Measurements from ENCODE around the gene PCGF1. TPM values are rescaled to one million over a fixed set of nuclear protein-coding genes. Genes with fewer than 3 reads are reported as not detected.

Gene PCGF1
- total and polyA plus RNA-seq, 7 donors = 14.3 to 60.3 (median 25.6) TPM

DNA sequence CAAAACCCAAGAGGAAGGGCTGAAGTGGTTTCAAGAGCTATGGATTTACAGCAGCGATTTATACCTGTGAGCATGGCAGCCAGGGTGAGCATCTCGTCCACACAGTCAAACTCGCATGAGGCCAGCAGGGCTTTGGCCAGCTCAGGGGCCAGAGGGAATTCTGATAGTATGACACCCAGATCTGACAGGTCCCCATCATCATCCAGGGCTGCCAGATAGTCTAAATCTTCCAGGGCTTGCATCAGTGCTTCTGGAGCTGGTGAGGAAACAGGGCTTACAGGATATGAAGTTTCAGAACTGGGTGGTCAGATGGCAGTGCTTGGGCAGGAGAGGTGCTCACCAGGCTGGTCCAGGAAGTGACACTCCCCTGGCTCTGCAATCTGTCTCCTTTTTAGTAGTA is 15.0 kb upstream of the PCGF1 start:
- intact Hi-C loops (cut with DNase I) = no loop called here
- H3K36me3 ChIP-seq (ENCODE audit: insufficient read depth in 1 of 2, low read depth in 1 of 2) = peaks cover 8 to 23% of the 10 kb centered on the region in 2 donors
- whole genome bisulfite sequencing, 3 donors = 64 to 75% (median 72%) methylated on average over 3 of the region's 3 CpGs
- no peaks in the 10 kb centered on the region for H3K9me3 ChIP-seq
- DNase-seq (no peak), ATAC-seq (no peak)
- TF ChIP-seq, protein P1, sequence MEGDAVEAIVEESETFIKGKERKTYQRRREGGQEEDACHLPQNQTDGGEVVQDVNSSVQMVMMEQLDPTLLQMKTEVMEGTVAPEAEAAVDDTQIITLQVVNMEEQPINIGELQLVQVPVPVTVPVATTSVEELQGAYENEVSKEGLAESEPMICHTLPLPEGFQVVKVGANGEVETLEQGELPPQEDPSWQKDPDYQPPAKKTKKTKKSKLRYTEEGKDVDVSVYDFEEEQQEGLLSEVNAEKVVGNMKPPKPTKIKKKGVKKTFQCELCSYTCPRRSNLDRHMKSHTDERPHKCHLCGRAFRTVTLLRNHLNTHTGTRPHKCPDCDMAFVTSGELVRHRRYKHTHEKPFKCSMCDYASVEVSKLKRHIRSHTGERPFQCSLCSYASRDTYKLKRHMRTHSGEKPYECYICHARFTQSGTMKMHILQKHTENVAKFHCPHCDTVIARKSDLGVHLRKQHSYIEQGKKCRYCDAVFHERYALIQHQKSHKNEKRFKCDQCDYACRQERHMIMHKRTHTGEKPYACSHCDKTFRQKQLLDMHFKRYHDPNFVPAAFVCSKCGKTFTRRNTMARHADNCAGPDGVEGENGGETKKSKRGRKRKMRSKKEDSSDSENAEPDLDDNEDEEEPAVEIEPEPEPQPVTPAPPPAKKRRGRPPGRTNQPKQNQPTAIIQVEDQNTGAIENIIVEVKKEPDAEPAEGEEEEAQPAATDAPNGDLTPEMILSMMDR (IDR thresholded peaks at IDR 0.05) = no peak
- no peaks in the 10 kb centered on the region for H3K4me1 ChIP-seq
- H3K4me3 ChIP-seq = no peak overlapping the region
- H3K27me3 ChIP-seq (ENCODE audit: insufficient read depth in 3 of 3, low read length in 2 of 3) = peaks cover 0 to 31% (median 6%) of the 10 kb centered on the region in 3 donors
- no peak overlapping the region for H3K27ac ChIP-seq

DNA sequence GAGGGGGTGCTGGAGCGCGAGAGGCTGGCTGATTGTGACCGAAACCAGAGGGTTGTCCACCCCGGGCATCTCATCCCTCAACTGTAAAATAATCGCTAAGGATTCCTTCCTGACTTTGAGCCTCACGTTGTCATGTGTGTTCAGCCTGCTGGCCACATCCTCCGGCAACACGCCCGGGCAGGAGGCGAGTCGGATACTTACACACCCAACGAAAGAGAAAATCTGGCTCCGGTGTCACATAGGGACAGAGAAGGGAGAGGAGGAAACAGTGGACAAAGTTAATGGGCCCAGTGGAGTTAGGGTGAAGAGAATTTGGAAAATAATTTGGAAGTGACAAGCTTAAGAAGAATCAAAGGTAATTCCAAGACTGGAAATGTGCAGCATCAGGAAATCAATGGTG is 9.2 kb upstream of the PCGF1 start:
- Histone ChIP-seq H3K9me3 (no peaks in the 10 kb centered on the region), H3K4me3 (peak overlapping the region; percentile 65), H3K27ac (no peak overlapping the region), H3K4me1 (peaks cover 17% of the 10 kb centered on the region), H3K36me3 (ENCODE audit: insufficient read depth in 1 of 2, low read depth in 1 of 2) (no peaks in the 10 kb centered on the region), H3K27me3 (ENCODE audit: insufficient read depth in 3 of 3, low read length in 2 of 3) (peaks cover 0 to 90% (median 40%) of the 10 kb centered on the region in 3 donors)
- ATAC-seq (no peak), DNase-seq (no peak)
- intact Hi-C loops (cut with DNase I) = no loop called here
- TF ChIP-seq, protein P1 (IDR thresholded peaks at IDR 0.05) = no peak
- 55 to 67% (median 57%) methylated on average over 13 of the region's 13 CpGs for WGBS, 3 donors

DNA sequence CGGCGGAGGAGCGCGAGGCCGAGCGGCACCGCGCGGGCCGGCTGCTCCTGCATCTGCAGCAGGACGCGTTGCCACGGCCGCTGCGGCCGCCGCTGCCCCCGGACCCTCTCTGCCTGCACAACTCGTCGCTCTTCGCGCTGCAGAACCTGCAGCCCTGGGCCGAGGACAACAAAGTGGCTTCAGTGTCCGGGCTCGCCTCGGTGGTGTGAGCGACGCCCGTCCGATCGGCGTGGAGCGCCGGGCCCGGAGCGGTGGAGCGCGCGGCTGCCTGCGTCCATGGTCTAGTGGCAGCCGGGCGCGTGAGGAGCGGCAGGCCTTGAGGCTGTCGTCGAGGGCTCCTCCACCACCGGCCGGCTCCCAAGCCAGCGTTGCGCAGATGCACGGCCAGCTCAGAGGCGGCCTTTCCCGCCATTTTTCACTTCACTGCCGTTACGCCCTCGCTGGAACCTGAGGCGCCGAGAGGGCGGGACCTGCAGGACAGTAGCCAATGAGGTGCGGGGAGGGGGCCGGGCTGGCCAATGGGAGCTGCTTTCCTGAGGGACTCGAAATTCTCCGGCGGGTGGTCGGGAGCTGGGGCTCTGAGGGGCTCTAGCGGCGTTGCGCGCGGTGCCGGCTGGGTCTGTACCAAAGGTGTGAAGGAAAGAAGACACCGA is 8.6 kb upstream of the PCGF1 start:
- Histone ChIP-seq H3K27ac (no peak overlapping the region), H3K36me3 (ENCODE audit: insufficient read depth in 1 of 2, low read depth in 1 of 2) (no peaks in the 10 kb centered on the region), H3K27me3 (ENCODE audit: insufficient read depth in 3 of 3, low read length in 2 of 3) (peaks cover 0 to 95% (median 42%) of the 10 kb centered on the region in 3 donors), H3K4me1 (peaks cover 17% of the 10 kb centered on the region), H3K4me3 (peak overlapping the region; percentile 65), H3K9me3 (no peaks in the 10 kb centered on the region)
- ATAC-seq (peak; percentile 67 to 92 (median 88)), DNase-seq (peak; percentile 66 to 84)
- intact Hi-C loops (cut with DNase I) = no loop called here
- 2 to 4% (median 2%) methylated on average over 55 to 72 of the region's 72 CpGs for WGBS, 3 donors
- TF ChIP-seq, protein P1 (IDR thresholded peaks at IDR 0.05) = no peak

GRCh38 chr2:74515271-74515980 is 7.9 kb upstream of the PCGF1 start:
- no peak overlapping the region for H3K27ac ChIP-seq
- intact Hi-C loops (cut with DNase I) = no loop called here
- H3K4me3 ChIP-seq = peak overlapping the region; percentile 65
- DNase-seq (no peak), ATAC-seq (peak in 2 of 4 donors; percentile 12 to 15)
- H3K36me3 ChIP-seq (ENCODE audit: insufficient read depth in 1 of 2, low read depth in 1 of 2) = no peaks in the 10 kb centered on the region
- peaks cover 0 to 98% (median 43%) of the 10 kb centered on the region in 3 donors for H3K27me3 ChIP-seq (ENCODE audit: insufficient read depth in 3 of 3, low read length in 2 of 3)
- H3K9me3 ChIP-seq = no peaks in the 10 kb centered on the region
- 7 to 20% (median 12%) methylated on average over 46 to 60 of the region's 60 CpGs for WGBS, 3 donors
- H3K4me1 ChIP-seq = peaks cover 17% of the 10 kb centered on the region
- TF ChIP-seq, protein P1 (IDR thresholded peaks at IDR 0.05) = no peak

Measured in psoas muscle (tissue), 8 donors.